HUDEP-2 (cell line): ENCODE results near the gene ESAM.
A peak's percentile ranks its signal among the peaks of the same experiment; 100 is the strongest.

ENCODE experiments used
- DNase-seq, 76 experiments: peaks; one replicate each; lab custom pipeline; 2025; ENCODE audit not compliant: unreplicated experiment in 76 of 76; lab: John Stamatoyannopoulos, UW

Gene ESAM, protein sequence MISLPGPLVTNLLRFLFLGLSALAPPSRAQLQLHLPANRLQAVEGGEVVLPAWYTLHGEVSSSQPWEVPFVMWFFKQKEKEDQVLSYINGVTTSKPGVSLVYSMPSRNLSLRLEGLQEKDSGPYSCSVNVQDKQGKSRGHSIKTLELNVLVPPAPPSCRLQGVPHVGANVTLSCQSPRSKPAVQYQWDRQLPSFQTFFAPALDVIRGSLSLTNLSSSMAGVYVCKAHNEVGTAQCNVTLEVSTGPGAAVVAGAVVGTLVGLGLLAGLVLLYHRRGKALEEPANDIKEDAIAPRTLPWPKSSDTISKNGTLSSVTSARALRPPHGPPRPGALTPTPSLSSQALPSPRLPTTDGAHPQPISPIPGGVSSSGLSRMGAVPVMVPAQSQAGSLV

DNA sequence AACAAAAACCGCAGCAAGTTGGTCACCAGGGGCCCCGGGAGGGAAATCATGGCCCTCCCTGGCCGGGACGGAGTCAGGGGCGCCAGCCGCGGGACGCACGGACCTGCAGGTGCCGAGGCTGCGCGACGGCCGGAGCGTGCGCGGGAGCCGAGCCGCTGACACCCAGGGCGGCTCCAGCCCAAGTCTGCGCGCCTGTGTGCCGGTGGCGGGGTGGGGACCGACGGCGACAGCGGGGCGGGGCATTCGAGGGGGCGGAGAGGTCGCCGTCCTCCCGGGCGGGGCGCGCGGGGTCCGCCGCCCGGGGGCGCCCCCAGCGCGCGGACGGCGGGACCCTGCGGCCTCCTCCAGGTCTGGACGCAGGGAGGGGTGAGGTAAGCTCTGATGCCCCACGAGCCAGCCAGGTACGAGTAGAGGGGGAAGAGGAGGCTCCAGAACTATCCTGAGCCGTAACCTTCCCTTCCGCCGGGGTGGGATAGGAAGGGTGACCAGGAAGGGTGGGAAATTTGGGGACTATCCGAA, at the start of gene ESAM:
TSS of gene ESAM (minus strand) at position 186 of the 519 bp plus-strand sequence. CDS start at position 50, 136 bp downstream.
- DNase-seq, result peak in 53 of 76 experiments; percentile 2 to 64 (median 39)

DNA sequence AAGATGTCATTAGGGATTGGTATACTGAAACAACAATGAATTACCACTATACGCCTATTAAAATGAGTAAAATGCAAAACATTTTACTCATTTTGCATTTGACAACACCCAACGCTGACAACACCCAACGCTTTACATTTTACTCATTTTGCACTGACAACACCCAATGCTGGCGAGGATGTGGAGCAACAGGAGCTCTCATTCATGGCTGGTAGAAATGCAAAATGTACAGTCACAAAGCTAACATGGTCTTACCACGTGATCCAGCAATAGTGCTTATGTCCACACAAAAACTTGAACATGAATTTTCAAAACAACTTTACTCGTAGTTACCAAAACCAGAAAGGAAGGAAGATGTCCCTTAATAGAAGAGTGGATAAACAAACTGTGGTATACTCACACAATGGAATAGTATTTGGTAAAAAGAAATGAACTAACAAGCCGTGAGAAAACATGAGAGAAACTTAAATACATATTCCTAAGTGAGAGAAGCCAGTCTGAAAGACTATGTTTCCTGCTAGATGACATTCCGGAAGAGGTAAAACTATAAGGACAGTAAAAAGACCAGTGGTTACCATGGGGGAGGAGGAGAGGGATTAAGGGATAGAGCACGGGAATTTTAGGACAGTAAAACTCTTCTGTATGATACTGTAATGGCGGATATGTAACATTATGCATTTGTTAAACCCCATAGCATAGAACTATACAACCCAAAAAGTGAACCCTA, 49.5 kb upstream of the ESAM start:
- DNase-seq, result no peak

DNA sequence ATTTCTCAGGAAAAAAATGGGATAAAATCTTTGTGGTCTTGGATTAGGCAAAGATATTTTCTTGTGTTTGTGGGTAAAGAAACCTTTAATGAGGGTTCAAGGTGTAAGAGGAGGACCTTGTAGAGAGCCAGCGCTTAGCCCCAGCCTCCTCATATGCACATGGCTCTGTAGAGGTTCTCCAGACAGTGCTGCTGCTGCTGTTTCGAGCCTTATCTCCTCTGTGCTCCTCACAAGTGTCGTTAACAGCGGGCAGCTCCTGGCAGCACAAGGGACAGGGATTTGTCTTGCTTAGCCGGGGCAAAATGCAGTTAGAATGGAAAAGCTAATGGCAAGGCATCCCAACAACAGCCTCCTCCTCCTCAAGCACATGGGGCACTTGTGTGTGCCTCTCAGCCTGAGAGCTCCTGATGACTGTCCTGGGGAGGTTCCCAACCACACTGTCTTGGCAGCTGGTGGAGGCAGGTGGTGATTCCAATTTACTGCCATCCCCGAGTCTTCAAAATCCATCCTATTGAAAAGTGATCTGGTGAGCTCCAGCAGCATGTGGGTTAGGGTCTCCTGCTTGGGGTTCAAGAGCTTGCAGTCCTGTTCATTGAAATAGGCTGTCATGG, 45.7 kb upstream of the ESAM start:
- peak in 1 of 76 experiments; percentile 14 for DNase-seq

DNA sequence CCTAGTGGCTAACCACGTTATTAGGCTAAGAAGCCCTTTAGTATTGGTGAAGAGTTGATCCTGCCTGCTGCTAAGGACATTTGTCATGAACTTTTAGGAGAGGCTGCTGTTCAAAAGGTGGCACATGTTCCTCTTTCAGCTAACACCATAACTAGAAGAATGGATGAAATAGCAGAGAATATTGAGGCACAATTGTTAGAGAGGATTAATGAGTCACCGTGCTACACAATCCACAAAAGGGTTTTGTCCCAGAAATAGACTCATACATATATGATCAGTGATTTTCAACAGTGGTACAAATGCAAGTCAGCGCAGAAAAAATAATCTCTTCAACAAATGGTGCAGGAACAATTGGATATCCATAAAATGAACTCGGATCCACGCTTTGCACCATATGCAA, 45.1 kb upstream of the ESAM start:
- DNase-seq, result no peak

DNA sequence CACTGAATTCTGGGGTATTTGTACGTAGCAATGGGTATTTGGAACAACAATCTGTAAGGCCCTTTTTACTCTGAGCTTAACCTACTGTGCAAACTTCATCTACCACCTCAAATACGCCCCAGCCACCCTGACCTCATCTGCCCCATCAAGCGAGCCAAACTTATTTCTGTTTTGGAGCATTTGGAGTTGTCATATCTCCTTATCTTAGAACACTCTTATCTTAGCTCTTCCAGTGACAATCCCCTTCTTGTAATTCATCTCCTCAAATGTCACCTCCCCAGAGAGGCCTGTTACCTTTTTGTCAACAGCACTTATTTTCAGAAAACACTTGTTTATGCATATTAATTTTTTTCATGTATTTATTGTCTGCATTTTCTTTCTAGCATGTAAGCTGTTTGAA, 42.8 kb upstream of the ESAM start:
- peak in 8 of 76 experiments; percentile 1 to 41 (median 16) for DNase-seq

DNA sequence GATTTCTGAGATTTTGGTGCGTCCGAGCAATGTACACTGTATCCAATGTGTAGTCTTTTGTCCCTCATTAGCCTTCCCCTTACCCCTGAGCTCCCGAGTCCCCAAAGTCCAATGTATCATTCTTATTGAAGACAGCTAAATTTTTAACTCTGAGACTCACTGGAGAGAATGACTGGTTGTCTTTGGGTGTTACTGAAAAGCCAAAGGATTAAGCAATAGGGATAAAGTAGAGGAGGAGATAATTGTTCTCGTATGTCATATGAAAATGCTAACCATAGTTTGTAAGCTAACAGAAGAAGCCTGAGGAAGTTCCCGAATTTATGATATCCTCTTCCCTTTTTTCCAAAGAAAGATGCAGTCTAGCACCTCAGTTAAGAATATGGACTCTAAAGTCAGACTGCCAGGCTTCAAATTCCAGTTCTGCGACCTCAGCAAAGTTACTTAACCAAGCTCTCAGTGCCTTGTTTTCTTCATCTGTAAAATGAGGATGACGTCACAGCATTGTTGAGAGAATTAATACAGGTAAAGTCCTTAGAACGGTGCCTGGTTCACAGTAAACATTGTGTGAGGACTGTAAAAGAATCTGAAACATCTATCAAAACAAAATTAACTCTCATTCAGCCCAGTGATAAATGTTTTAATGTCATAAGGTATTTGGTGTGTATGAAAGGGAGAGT, 39.7 kb upstream of the ESAM start:
- no peak for DNase-seq

DNA sequence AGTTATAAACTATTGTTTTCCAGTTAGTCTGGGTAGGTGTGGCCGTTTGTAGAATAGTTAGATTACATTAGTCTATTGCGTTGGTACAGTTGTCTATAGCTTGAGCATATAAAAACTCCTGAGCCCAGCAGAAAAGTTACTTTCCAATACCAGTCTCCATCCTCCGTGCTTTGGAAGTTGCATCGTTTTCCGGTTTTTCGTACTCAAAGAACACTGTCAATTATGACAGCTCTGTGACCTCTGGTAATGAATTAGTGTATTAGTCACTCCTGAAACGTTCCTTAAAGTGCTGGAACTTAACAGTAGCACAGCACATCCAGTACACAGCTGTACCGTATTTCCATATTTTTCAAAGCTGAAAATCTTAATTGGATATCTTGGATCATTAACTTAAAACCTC, 38.9 kb upstream of the ESAM start:
- no peak for DNase-seq

DNA sequence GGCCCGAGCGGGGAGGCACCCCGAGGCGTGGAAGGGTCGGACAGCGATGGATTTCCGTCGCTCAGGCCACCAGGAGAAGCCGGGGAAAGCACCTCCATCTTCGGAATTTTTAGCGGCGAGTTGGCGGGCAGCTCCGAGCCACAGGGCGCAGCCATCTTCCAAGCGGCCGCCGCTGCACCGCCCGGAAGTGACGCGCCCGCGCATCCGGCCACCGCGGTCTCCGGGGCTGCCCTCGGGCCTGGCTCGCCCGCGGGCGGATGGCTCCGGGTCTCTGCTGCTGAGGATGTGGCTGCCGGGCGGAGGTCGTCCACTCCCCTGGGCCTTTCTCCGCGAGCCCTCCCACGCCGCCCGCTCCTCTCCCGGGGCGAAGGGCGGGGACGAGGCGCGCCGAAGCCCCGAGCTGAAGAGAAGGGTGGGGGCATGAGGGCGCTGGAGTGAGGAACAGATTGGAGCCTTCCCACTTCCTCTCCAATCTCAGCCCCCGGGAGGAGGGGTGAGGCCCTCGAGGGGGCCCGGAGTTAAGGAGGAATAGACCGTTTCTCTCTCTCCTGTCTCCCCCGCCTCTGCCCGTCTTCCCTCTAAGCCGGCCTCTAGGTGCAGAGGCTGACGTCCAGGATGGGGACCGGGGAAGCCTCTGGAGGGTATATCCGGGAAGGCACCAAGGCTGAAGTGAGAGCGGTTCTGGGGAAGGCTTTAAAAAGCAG, 38.3 kb upstream of the ESAM start, which contains the start of gene MSANTD2:
TSS of gene MSANTD2 (minus strand) at position 181 of the 704 bp plus-strand sequence. CDS start at position 155, 26 bp downstream.
- peak in 51 of 76 experiments; percentile 3 to 72 (median 41) for DNase-seq

DNA sequence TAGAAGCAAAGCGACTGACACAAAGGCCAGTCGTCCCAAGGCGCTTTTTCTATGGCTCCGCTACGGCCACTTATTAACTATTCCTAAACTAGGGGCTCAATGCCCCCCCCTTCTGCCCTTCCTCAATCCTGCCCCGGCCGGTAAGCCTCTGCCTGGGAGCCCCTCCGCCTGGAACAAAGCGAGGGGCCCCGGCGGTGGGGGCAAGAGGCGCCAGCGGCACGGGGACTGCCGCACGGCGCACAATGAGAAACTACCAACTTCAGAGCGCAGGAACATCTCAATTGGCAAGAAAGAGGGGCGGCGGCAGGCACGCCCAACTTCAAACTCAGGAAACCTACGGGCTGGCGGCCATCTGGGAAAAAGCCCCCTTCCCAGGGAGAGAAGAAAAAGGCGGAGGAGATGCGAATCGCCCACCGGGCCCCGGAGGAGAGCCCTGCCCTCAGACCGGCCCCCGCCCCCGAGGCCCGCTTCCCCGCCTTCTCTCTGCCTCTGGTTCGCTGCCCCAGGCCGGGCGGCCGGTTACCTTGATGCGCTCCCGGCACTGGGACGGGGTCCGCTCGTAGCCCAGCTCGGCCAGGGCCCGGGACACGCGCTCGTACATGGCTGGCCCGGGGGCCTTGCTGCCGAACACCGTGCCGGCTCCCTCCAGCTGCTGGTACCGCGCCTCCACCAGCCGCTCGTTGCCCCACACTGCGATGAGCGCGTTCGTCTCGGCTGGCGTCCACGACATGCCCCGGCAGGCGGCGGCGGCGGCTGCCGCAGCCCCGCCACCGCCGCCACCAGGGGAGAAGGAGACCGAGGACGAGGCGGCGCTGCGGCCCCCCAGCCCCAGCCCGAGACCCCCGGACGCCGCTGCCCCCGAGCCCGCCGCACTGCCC, 37.5 kb upstream of the ESAM start:
- DNase-seq, result peak in 16 of 76 experiments; percentile 4 to 38 (median 14)

DNA sequence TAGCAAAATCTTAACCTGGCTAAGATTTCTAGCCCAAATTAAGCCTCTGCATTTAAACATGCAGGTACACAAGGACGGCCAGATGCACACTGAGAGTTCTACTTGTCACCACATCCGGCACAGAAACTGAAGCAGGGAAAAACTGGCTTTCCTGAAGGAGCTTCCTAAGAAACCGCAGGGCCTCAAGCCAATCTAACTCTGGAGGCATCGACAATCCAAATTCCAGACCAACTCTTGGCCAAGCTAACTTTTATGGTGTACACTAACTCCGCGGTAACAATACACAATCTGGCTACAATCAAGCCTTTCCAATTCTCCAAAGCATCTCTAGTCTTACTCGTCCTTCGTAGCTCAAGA, 36.9 kb upstream of the ESAM start:
- no peak for DNase-seq

DNA sequence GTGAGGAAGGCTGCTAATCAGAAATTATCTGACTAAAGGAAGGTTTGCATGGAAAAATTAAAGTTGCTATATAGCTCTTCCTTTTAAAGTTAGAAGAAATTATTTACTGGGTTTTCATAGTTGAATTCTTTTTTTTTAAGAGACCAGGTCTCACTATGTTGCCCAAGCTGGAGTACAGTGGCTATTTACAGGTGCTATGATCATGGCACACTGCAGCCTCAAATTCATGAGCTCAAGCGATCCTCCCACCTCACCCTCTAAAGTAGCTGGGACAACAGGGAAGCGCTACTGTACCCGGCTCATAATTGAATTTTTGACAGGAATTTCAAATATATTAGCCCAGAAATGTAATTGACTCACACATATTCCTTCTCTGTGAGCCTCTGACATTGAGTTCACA, 34.2 kb upstream of the ESAM start:
- DNase-seq, result no peak

DNA sequence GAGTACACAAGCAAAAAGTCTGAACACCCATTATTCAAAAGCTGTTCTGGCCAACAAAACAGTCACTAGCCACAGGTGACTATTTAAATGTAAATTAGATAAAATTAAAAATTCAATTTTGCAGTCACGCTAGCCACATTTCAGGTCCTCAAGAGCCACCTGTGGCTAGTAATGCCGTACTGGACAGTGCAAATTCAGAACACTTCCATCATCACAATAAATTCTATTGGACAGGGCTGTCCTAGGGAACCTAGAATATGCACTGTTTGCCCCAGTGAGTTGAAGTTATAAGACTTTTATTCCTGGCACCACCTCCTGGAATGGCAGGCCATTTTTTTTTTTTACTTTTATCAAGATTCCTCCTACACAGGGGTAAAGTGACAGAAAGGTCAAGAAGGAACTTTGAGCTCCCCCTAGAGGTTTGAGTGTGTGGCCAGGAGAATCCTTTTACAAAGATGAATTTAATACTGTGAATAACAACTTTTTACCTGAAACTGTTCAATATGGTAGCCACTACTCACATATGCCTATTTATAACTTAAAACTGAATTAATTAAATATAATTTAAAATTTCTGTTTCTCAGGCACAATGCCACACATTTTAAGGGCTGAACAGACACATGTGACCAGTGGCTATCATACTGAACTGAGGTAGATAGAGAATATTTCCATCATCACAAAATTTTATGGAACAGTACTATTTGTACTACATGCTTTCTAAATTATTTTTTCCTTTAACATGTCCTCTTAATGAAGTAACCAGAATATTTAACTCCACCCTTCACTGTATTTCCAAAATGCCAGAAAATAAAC, 31.6 kb upstream of the ESAM start:
- peak in 33 of 76 experiments; percentile 14 to 73 (median 47) for DNase-seq

DNA sequence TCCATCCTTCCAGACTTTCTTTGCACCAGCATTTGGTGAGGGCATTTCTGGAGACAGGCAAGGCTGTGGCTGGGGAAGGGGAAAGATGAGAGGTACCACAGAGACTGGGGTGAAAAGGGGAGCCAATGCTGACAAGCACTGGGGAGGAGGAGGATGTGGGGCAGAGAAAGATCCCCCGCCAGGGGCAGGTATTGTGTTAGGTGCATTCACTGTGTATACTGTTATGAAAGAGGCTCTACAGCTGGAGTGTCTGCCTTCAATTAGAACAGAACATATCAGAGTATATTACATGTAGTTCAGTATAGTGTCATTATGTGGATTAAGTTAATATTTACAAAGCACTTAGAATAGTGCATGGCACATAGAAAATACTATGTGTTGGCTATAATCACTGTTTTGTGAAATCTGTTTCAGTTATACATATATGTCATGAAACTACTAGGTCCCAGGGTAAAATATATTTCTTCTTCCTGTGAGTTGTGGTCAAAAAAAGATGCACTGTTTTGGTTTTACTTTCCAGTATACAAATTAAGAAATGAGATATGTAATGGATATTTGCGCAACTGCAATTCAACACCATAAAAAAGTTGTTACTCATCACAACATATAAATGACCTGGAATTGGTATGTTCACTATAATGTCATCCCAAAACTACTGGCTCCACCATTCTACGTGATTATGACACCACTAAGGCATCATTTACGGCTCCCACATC, 29.7 kb upstream of the ESAM start:
- no peak for DNase-seq

DNA sequence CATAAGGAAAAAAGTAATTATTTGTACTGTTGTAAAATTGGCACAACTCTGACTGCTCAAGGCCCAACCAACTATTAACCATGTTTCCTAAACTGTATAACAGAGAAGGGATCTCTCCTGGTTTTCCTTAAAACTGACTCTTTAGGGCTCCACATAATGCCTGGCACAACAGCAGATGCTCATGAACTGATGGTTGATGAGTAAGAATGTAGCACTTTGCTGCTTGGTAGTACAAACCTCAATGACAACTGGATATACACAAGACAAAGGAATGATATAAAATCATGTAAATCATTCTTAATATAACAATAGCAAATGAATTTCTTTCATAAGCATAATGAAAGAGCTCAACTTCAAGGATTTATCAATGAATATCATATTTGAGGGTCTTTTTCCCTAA, 26.4 kb upstream of the ESAM start:
- DNase-seq, result no peak

DNA sequence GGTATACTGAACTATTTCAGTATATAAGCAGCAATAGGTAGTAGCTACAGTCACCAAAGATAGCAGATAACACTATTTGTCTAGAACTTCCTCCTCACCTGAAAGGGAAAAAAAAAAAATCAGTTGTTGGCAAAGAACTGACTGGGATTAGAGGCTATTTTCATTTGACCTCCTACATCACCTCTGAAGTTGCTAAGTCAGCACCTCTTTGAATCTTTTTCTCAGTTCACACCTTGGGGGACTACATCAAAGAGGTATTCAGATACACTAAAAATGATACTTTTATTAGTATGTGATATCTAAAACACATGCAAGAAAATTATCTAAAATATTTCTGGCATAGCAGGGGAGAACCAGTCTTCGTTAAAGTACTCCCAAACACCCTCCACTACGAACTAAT, 22.0 kb upstream of the ESAM start:
- no peak for DNase-seq

DNA sequence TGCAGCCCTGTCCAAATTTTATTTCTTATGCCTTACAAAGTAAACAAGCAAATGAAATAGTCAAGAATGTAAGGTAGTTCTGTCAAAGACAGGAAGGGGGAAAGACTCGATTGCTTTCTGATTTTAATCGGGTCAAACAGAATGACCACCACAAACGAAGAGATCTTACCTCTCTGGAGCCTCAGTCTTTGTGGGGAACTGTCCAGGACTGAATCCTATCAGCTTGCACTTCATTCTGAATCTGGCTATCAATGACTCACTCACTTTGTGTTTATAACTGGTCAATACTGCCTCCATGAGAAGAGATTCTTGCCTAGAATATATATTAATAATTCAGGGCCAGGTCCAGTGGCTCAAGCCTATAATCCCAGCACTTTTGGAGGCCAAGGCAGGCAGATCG, 20.9 kb upstream of the ESAM start:
- DNase-seq, result no peak

DNA sequence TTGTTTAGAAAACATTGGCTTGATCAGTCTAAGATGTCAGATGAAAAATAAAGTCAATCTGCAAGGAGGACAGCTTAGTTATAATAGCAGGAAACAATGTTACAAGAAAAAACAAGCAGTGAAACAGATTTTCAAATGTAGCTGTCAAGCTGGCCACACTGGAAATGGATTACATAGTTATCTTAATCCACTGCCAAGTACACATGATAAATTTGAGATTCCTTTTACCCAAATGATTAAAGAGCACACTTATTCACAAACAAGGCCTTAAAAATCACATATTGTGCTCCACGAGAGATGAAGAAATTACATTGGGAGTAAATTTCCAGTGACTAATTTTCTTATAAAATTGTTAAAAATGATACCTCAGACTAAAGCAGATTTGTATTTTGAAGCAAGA, 17.5 kb upstream of the ESAM start:
- DNase-seq, result no peak

DNA sequence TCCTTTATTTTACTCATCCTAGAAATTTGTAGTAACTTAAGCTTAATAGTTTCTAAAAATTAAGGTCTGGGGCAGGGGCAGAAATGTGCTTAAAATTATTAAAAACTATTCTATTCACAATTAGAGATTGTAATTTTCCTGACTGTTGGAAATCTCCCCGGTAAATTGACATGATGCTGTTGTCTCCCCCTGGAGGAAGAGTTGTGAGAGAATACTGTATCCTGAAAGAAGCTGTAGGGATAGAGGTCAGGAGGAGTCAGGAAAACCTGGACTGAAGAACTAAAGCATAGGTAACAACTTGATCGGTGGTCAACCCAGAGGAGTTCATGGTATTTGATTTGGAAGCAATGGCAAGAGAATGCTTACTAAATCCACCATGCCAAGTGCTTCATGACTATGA, 16.2 kb upstream of the ESAM start:
- no peak for DNase-seq
